ENCODE data around the gene ADARB2.

GRCh38 chr10:1527951-1528350, 209.4 kb downstream of the ADARB2 start:
- TF ChIP-seq CTCF (IDR thresholded peaks at IDR 0.05; ENCODE audit: insufficient read depth, low read length) (no peak), GABPA (IDR thresholded peaks at IDR 0.05; ENCODE audit: low read depth) (no peak), POLR2AphosphoS5 (IDR thresholded peaks at IDR 0.05; ENCODE audit: low read depth) (no peak), REST (IDR thresholded peaks at IDR 0.05; ENCODE audit: insufficient replicate concordance, low read depth) (no peak)

Measured in HL-60 (cell line).